AG10803 (cell line): ENCODE results near the gene STAP2.
"Not testable (repeated sequence)": the region's sequence is repeated elsewhere in the genome, so short reads cannot be mapped to it uniquely, and the experiment has no call there.

ENCODE experiments used
- DNase-seq: peaks from one replicate; pipeline ENCODE4 v3.0.0; 2010; ENCODE audit warnings: low read depth
- H3K4me3 ChIP-seq: 2 replicates; pipeline ENCODE4 v1.5.1; 2011; ENCODE audit warnings: mild to moderate bottlenecking, low read length, control low read depth
- TF ChIP-seq, protein P1 (sequence below): conservative IDR thresholded peaks from 2 replicates; pipeline ENCODE4 v1.5.1; 2011; ENCODE audit warnings: mild to moderate bottlenecking, low read length, control low read depth, inconsistent platforms

Gene STAP2

DNA sequence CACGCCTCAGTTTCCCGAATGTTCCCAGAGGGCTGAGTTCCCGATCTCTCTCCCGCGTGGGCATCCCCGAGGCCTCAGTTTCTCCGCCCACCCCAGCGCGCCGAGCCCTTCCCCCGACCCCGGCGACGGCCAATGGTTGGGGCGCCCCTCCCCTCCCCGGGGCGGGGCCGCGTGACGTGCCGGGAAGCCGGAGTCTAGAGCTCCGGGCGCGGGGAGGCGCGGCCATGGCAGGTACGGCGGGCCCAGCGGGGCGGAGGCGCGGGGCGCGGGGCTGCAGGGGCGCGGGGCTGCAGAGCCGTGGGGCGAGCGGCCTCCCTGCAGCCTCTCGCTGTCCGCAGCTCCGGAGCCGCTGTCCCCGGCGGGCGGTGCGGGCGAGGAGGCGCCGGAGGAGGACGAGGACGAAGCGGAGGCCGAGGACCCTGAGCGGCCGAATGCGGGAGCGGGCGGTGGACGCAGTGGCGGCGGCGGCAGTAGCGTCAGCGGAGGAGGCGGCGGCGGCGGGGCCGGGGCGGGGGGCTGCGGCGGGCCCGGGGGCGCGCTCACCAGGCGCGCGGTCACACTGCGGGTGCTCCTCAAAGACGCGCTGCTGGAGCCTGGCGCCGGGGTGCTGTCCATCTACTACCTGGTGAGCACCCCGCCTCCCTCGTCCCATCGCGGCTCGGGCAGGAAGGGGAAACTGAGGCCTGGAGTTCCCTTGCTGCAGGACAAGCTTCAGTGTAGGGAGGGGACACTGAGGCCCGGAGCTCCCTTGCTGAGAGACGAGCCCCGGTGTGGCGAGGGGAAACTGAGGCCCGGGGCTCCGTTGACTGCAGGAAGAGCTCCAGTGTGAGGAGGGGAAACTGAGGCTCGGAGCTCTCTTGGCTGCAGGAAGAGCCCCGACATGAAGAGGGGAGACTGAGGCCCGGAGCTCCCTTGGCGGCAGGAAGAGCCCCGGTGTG, 5.0 kb upstream of the STAP2 start, which contains the start of gene MPND:
Gene MPND, plus strand, starts transcription at position 193 of the 938 bp plus-strand sequence. Its CDS starts 32 bp downstream, at position 225.
- TF ChIP-seq, protein P1, sequence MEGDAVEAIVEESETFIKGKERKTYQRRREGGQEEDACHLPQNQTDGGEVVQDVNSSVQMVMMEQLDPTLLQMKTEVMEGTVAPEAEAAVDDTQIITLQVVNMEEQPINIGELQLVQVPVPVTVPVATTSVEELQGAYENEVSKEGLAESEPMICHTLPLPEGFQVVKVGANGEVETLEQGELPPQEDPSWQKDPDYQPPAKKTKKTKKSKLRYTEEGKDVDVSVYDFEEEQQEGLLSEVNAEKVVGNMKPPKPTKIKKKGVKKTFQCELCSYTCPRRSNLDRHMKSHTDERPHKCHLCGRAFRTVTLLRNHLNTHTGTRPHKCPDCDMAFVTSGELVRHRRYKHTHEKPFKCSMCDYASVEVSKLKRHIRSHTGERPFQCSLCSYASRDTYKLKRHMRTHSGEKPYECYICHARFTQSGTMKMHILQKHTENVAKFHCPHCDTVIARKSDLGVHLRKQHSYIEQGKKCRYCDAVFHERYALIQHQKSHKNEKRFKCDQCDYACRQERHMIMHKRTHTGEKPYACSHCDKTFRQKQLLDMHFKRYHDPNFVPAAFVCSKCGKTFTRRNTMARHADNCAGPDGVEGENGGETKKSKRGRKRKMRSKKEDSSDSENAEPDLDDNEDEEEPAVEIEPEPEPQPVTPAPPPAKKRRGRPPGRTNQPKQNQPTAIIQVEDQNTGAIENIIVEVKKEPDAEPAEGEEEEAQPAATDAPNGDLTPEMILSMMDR: no peak
- H3K4me3 ChIP-seq: peak within 1 kb of the TSS; percentile 88
- DNase-seq: peak; percentile 67

DNA sequence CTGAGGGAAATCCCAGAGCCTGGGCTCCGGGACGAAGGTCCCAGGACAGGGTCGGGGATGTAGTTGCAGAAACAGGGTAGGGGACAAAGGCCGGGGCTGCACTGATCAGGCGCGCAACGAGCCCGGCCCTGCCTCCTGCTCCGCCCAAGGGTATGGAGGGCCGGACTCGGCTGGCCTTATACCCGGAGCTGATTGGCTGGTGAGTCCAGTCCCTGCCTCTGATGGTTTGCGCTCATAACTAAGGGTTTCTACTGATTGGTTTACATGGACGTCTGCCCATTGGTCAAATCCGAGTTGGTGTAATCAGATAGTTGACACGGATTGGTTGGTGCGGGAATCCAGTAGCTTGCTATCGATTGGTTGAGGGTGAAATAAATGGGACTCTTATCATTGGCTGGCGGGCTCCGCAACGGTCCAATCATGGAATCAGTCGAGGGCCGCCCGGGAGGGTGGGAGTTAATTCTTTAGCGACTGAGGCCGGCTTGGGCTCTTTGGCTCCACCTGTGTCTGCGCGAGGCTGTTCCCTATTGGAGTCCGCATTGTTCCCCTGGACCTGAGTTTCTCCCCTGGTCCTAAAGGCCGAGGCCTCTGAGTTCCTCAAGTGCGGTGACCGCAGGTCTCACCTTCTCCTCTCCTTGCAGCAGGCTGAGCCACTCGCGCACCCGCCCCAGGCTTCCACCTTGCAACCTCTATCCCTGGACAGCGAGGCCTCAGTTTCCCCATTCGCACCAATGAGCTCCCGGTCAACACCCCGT, 4.2 kb upstream of the STAP2 start:
- H3K4me3 ChIP-seq: peak overlapping the region; percentile 88
- TF ChIP-seq, protein P1: peak; percentile 46
- DNase-seq: peak; percentile 100

DNA sequence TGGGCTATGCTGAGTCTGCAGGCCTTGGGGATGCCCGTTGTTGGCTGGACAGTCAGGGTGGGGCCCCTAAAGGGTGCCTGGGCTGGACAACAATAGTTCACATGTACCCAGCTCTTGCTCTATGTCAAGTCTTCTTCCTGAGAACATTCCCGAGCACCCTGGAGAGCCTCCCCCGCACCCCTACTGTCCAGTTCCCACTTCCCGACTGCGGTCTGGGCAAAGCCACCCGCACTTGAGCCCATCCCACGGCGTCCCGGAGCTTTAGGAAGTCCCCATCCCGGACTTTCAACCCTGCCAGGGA, 3.6 kb upstream of the STAP2 start:
- TF ChIP-seq, protein P1: no peak
- H3K4me3 ChIP-seq: peak overlapping the region; percentile 72
- DNase-seq: no peak

DNA sequence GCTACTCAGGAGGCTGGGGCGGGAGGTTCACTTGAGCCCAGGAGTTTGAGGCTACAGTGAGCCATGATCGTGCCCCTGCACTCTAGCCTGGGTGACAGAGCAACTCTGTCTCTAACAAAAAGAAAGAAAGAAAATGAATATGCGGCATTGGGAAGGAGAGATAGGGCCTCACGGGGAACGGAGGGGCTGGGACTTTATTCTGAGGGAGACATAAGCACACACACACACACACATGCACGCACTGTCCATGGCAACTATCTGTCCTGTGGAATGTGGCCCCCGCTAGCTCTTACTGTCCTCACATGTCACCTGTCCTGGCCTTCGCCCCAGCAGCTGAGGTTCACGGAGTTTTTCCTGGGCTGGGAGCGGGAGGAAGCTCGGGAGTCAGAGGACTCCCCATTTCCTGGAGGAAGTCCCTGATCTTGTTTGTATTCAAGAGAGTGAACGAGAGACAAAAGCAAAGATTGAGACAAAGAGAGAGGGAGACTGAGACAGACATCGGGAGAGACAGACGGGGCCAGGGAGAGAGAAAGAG, 654 bp downstream of the STAP2 start:
- H3K4me3 ChIP-seq: peak overlapping the region; percentile 56
- TF ChIP-seq, protein P1: no peak
- peak; percentile 25 for DNase-seq

DNA sequence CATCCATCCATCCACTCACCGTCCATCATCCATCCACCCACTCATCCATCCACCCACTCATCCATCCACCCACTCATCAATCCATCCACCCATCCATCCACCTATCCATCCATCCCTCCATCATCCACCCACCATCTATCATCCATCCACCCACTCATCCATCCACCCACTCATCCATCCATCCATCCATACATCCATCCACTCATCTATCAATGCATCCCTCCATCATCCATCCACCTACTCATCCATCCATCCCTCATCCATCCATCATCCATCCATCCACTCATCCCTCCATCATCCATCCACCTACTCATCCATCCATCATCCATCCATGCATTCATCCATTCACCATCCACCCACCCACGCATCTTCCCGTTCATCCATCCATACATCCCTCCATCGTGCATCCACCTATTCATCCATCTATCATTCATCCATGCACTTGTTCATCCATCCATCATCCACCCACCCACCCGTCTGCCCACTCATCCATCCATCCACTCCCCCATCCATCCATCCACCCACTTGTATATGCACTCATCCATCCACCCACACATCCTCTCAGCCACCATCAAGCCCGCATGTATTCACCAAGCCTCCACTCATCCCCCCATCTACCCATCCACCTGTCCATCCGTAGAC, 3.6 kb downstream of the STAP2 start:
- TF ChIP-seq, protein P1: no peak
- no peak overlapping the region for H3K4me3 ChIP-seq
- no peak for DNase-seq

DNA sequence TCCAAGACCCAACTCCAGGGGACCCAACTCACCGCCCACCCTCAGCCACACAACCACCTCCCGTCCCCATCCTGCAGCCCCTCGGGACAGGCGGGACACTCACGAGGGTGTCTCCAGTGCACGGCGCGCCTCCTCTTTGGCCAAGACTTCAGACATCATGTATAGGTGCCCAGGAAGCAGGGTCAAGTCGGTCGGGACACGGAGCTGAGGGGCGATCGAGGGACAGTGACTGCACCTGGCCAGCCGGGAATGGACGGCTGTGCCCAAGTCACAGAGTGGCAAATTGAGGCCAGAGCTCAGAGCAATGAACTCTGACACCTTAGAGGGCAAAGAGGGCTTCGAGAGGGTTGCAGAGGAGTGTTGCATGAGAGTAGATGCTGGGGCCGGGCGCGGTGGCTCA, 8.8 kb downstream of the STAP2 start:
- TF ChIP-seq, protein P1: no peak
- H3K4me3 ChIP-seq: no peak overlapping the region
- no peak for DNase-seq

DNA sequence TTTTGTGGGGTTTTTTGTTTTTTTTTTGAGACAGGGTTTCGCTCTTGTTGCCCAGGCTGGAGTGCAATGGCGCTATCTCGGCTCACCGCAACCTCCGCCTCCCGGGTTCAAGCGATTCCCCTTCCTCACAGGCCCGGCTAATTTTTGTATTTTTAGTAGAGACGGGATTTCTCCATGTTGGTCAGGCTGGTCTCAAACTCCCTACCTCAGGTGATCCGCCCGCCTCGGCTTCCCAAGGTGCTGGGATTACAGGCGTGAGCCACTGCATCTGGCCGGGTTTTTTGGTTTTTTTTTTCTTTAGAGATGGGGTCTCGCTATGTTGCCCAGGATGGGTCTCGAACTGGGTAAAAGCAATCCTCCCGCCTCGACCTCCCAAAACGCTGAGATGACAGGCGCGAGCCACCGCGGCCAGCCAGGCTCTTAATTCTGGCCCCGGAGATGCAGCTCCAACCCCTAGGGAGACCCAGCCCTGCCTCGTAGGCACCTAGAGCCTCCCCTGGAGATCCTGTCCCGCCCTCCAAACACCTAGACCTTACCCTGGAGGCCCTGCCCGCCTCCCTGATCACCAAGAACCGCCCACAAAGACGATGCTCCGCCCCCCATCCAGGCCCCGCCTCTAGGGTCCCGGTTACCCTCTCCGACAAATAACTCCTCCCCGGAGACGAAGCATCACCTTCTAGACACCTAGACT, 9.5 kb downstream of the STAP2 start:
- peak overlapping the region; percentile 66 for H3K4me3 ChIP-seq
- DNase-seq: not testable (repeated sequence)
